Trophoblast cell (in vitro differentiated cells and primary cell): ENCODE results near the gene CPED1.

ENCODE experiments used
- DNase-seq, 2 donors: peaks; one replicate each; pipeline ENCODE4 v3.0.0-alpha.2; 2016
- H2AFZ ChIP-seq: 2 replicates; pipeline ENCODE4 v1.6.1; 2013; ENCODE audit warnings: low read length, moderate library complexity, mild to moderate bottlenecking; ENCODE audit not compliant: insufficient read depth, poor library complexity
- H2AK5ac ChIP-seq: 2 replicates; pipeline ENCODE4 v1.6.1; 2013; ENCODE audit warnings: mild to moderate bottlenecking, low read length
- H2BK120ac ChIP-seq: 2 replicates; pipeline ENCODE4 v1.6.1; 2013; ENCODE audit warnings: low read length, mild to moderate bottlenecking, moderate library complexity; ENCODE audit not compliant: insufficient read depth, poor library complexity
- H2BK12ac ChIP-seq: 2 replicates; pipeline ENCODE4 v1.6.1; 2013; ENCODE audit warnings: mild to moderate bottlenecking, low read length, moderate library complexity
- H2BK5ac ChIP-seq: 2 replicates; pipeline ENCODE4 v1.6.1; 2013; ENCODE audit warnings: low read length, low read depth, moderate library complexity, mild to moderate bottlenecking; ENCODE audit not compliant: poor library complexity
- H3K14ac ChIP-seq: 2 replicates; pipeline ENCODE4 v1.6.1; 2013; ENCODE audit warnings: mild to moderate bottlenecking, low read length
- H3K18ac ChIP-seq: 2 replicates; pipeline ENCODE4 v1.6.1; 2013; ENCODE audit warnings: mild to moderate bottlenecking, low read length
- H3K23ac ChIP-seq: 2 replicates; pipeline ENCODE4 v1.6.1; 2013; ENCODE audit warnings: low read length
- H3K27ac ChIP-seq: 2 replicates; pipeline ENCODE4 v1.5.1; 2013; ENCODE audit warnings: low read depth, mild to moderate bottlenecking, inconsistent platforms, low read length, moderate library complexity
- H3K27me3 ChIP-seq: 2 replicates; pipeline ENCODE4 v1.6.1; 2013; ENCODE audit warnings: inconsistent platforms, mild to moderate bottlenecking, low read length, moderate library complexity; ENCODE audit not compliant: insufficient read depth
- H3K36me3 ChIP-seq, 2 experiments: 1 replicate in 1 of 2; 2 replicates in 1 of 2; pipeline ENCODE4 v1.6.1; 2013; ENCODE audit warnings: low read length in 2 of 2, mild to moderate bottlenecking in 2 of 2, moderate library complexity in 1 of 2; ENCODE audit not compliant: insufficient read depth in 2 of 2, control insufficient read depth in 1 of 2
- H3K4ac ChIP-seq: 2 replicates; pipeline ENCODE4 v1.6.1; 2013; ENCODE audit warnings: low read depth, mild to moderate bottlenecking, low read length, moderate library complexity
- H3K4me1 ChIP-seq, 2 experiments: 1 replicate in 1 of 2; 2 replicates in 1 of 2; pipeline ENCODE4 v1.6.1; 2013; ENCODE audit warnings: low read length in 2 of 2, mild to moderate bottlenecking in 2 of 2, moderate library complexity in 1 of 2; ENCODE audit not compliant: insufficient read depth in 2 of 2, control insufficient read depth in 1 of 2
- H3K4me2 ChIP-seq: 2 replicates; pipeline ENCODE4 v1.6.1; 2013; ENCODE audit warnings: inconsistent platforms, mild to moderate bottlenecking, low read length, moderate library complexity
- H3K4me3 ChIP-seq: 2 replicates; pipeline ENCODE4 v1.5.1; 2013; ENCODE audit warnings: mild to moderate bottlenecking, low read depth, low read length, inconsistent platforms
- H3K79me1 ChIP-seq: one replicate; pipeline ENCODE4 v1.6.1; 2013; ENCODE audit warnings: low read length
- H3K79me2 ChIP-seq: 2 replicates; pipeline ENCODE4 v1.6.1; 2013; ENCODE audit warnings: low read length, mild to moderate bottlenecking; ENCODE audit not compliant: control insufficient read depth, insufficient read depth, poor library complexity
- H3K9ac ChIP-seq: 2 replicates; pipeline ENCODE4 v1.6.1; 2013; ENCODE audit warnings: mild to moderate bottlenecking, low read length
- H3K9me3 ChIP-seq: 2 replicates; pipeline ENCODE4 v1.6.1; 2013; ENCODE audit warnings: low read depth, mild to moderate bottlenecking, control low read depth, inconsistent platforms, low read length; ENCODE audit not compliant: insufficient read depth
- H4K12ac ChIP-seq: 2 replicates; pipeline ENCODE4 v1.6.1; 2013; ENCODE audit warnings: low read depth, mild to moderate bottlenecking, low read length, moderate library complexity
- H4K8ac ChIP-seq: 2 replicates; pipeline ENCODE4 v1.6.1; 2013; ENCODE audit warnings: low read depth, mild to moderate bottlenecking, low read length, moderate library complexity
- H4K91ac ChIP-seq: one replicate; pipeline ENCODE4 v1.6.1; 2013; ENCODE audit warnings: low read depth, mild to moderate bottlenecking, low read length, moderate library complexity
- WGBS: extraction: QIAGEN DNeasy Blood & Tissue Kit; methylation state at CpG from one replicate; pipeline ENCODE4 v1.1.7; 2013; ENCODE audit warnings: missing lambda C conversion rate; ENCODE audit not compliant: insufficient read length, insufficient coverage; ENCODE audit errors: extremely low coverage; 5-methylcytosine and 5-hydroxymethylcytosine counted together

CPED1 gene

GRCh38 chr7:121279822-121280221, 291.3 kb downstream of the CPED1 start:
- Histone ChIP-seq H3K23ac (no peak overlapping the region), H2BK5ac (no peak overlapping the region), H3K4me3 (no peak overlapping the region), H3K79me2 (no peaks in the 10 kb centered on the region), H2AK5ac (no peak overlapping the region), H2BK120ac (no peak overlapping the region), H3K4me1 (no peaks in the 10 kb centered on the region), H3K18ac (no peak overlapping the region), H2AFZ (no peak overlapping the region), H3K79me1 (no peaks in the 10 kb centered on the region), H3K27me3 (no peaks in the 10 kb centered on the region), H3K4ac (no peak overlapping the region), H4K8ac (no peak overlapping the region), H3K4me2 (no peak overlapping the region), H3K27ac (no peak overlapping the region), H3K9ac (no peak overlapping the region), H3K9me3 (peaks cover 2% of the 10 kb centered on the region), H4K91ac (no peak overlapping the region), H2BK12ac (no peak overlapping the region), H4K12ac (no peak overlapping the region), H3K36me3 (no peaks in the 10 kb centered on the region), H3K14ac (no peak overlapping the region)
- DNase-seq, result no peak
- no CpG with 5 or more reads among the region's 4 CpGs for WGBS

- H3K23ac ChIP-seq, result no peak overlapping the region
- peaks cover 5% of the 10 kb centered on the region for H3K9me3 ChIP-seq
- no peak overlapping the region for H3K4me2 ChIP-seq
- no peak overlapping the region for H4K8ac ChIP-seq
- H3K4me1 ChIP-seq, result no peaks in the 10 kb centered on the region
- H3K79me1 ChIP-seq, result no peaks in the 10 kb centered on the region
- no peaks in the 10 kb centered on the region for H3K36me3 ChIP-seq
- H4K12ac ChIP-seq, result no peak overlapping the region
- no peak overlapping the region for H2AFZ ChIP-seq
- WGBS, result no CpG with 5 or more reads among the region's 1 CpG
- no peak for DNase-seq
- H2BK120ac ChIP-seq, result no peak overlapping the region
- no peak overlapping the region for H3K14ac ChIP-seq
- H2BK5ac ChIP-seq, result no peak overlapping the region
- no peak overlapping the region for H3K4ac ChIP-seq
- no peak overlapping the region for H3K9ac ChIP-seq
- H3K4me3 ChIP-seq, result no peak overlapping the region
- no peaks in the 10 kb centered on the region for H3K27me3 ChIP-seq
- H2AK5ac ChIP-seq, result no peak overlapping the region
- no peaks in the 10 kb centered on the region for H3K79me2 ChIP-seq
- no peak overlapping the region for H4K91ac ChIP-seq
- no peak overlapping the region for H3K18ac ChIP-seq
- H3K27ac ChIP-seq, result no peak overlapping the region
- no peak overlapping the region for H2BK12ac ChIP-seq
Measured at GRCh38 chr7:121280656-121281055, 292.1 kb downstream of the CPED1 start.

GRCh38 chr7:121282129-121282528, 293.6 kb downstream of the CPED1 start:
- Histone ChIP-seq H3K4me3 (no peak overlapping the region), H3K27me3 (no peaks in the 10 kb centered on the region), H2AK5ac (no peak overlapping the region), H2AFZ (no peak overlapping the region), H3K9ac (no peak overlapping the region), H2BK120ac (no peak overlapping the region), H2BK12ac (no peak overlapping the region), H3K23ac (no peak overlapping the region), H4K12ac (no peak overlapping the region), H3K36me3 (no peaks in the 10 kb centered on the region), H3K79me2 (no peaks in the 10 kb centered on the region), H3K9me3 (peaks cover 5% of the 10 kb centered on the region), H3K18ac (no peak overlapping the region), H3K4me1 (no peaks in the 10 kb centered on the region), H2BK5ac (no peak overlapping the region), H3K4me2 (no peak overlapping the region), H3K79me1 (no peaks in the 10 kb centered on the region), H3K14ac (no peak overlapping the region), H3K4ac (no peak overlapping the region), H4K91ac (no peak overlapping the region), H4K8ac (no peak overlapping the region), H3K27ac (no peak overlapping the region)
- DNase-seq, result no peak
- no CpG with 5 or more reads among the region's 3 CpGs for WGBS

DNA sequence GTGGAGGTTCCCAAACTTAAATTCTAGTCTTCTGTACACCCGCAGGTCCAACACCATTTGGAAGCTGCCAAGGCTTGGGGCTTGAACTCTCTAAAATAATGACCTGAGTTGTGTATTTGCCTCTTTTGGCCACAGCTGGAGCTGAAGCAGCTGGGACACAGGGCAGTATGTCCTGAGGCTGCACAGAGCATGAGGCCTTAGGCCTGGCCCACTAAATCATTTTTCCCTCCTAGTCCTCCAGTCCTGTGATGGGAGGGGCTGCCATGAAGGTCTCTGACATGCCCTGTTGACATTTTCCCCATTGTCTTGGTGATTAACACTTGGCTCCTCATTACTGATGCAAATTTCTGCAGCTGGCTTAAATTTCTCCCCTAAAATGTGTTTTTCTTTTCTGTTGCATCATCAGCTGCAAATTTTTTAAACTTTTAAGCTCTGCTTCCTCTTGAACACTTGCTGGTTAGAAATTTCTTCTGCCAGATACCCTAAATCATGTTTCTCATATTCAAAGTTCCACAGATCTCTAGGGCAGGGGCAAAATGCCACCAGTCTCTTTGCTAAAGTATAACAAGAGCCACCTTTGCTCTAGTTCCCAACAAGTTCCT, 296.7 kb downstream of the CPED1 start:
- no peaks in the 10 kb centered on the region for H3K79me1 ChIP-seq

More for the DNA sequence above, 296.7 kb downstream of the CPED1 start:
- Histone ChIP-seq H2BK12ac (no peak overlapping the region), H3K4me3 (no peak overlapping the region), H3K27ac (no peak overlapping the region), H2AFZ (no peak overlapping the region), H2BK5ac (no peak overlapping the region), H2BK120ac (no peak overlapping the region), H3K4me2 (no peak overlapping the region), H3K14ac (no peak overlapping the region), H3K4me1 (no peaks in the 10 kb centered on the region), H4K12ac (no peak overlapping the region), H3K9me3 (peaks cover 3% of the 10 kb centered on the region), H3K4ac (no peak overlapping the region), H3K9ac (no peak overlapping the region), H3K23ac (no peak overlapping the region), H4K91ac (no peak overlapping the region), H2AK5ac (no peak overlapping the region), H3K27me3 (no peaks in the 10 kb centered on the region), H3K79me2 (no peaks in the 10 kb centered on the region), H4K8ac (no peak overlapping the region), H3K36me3 (no peaks in the 10 kb centered on the region), H3K18ac (no peak overlapping the region)
- no CpG with 5 or more reads among the region's 1 CpG for WGBS
- no peak for DNase-seq
